Calu3 (cell line): ENCODE data around the gene SORT1. TPM values are rescaled to one million over a fixed set of nuclear protein-coding genes. Genes with fewer than 3 reads are reported as not detected.

ENCODE experiments used
- BruUV-seq: library from RNA; stranded (reverse); fragments of 400-500 nt; replicated peaks from 2 replicates; lab custom pipeline; 2021; lab: Mats Ljungman, UMichigan
- CTCF ChIA-PET: fragments of 300-600 bp; sonication (Branson Sonifier 250); formaldehyde crosslinking; loops from one replicate; lab custom pipeline; 2022; ENCODE audit warnings: antibody characterized with exemption; lab: Charles Lee
- DNase-seq: peaks from one replicate; pipeline ENCODE4 v3.0.0; 2022
- H3K27ac Mint-ChIP-seq: one replicate; pipeline ENCODE4 v1.8.0; 2022; ENCODE audit warnings: mixed read lengths; ENCODE audit not compliant: unreplicated experiment
- H3K27me3 Mint-ChIP-seq: one replicate; pipeline ENCODE4 v1.8.0; 2022; ENCODE audit warnings: mixed read lengths; ENCODE audit not compliant: unreplicated experiment
- H3K36me3 Mint-ChIP-seq: one replicate; pipeline ENCODE4 v1.8.0; 2022; ENCODE audit warnings: mild to moderate bottlenecking, moderate library complexity, mixed read lengths; ENCODE audit not compliant: insufficient read depth, unreplicated experiment
- H3K4me1 Mint-ChIP-seq: one replicate; pipeline ENCODE4 v1.8.0; 2022; ENCODE audit warnings: mild to moderate bottlenecking, low read depth, mixed read lengths; ENCODE audit not compliant: unreplicated experiment
- H3K4me3 Mint-ChIP-seq: one replicate; pipeline ENCODE4 v1.8.0; 2022; ENCODE audit warnings: mild to moderate bottlenecking, low read depth, moderate library complexity, mixed read lengths; ENCODE audit not compliant: unreplicated experiment
- H3K9me3 Mint-ChIP-seq: one replicate; pipeline ENCODE4 v1.8.0; 2022; ENCODE audit warnings: low read depth, mixed read lengths; ENCODE audit not compliant: unreplicated experiment
- intact Hi-C: fragments of 100-400 bp; cut with micrococcal nuclease; formaldehyde crosslinking; loops from one replicate; pipeline ENCODE4 v1.10.0; 2022; ENCODE audit not compliant: unreplicated experiment
- total RNA-seq: library from RNA; stranded (reverse); gene quantifications from 2 replicates; pipeline ENCODE4 v1.2.3, GENCODE V29; 2022
- TF ChIP-seq, protein P1 (sequence below): fragments of 200-600 bp; IDR thresholded peaks from one replicate; pipeline ENCODE4 v1.8.0; 2022; ENCODE audit warnings: antibody characterized with exemption; ENCODE audit not compliant: unreplicated experiment

Gene SORT1
- total RNA-seq, 1 experiment from 2014 or later = 68.2 TPM

DNA sequence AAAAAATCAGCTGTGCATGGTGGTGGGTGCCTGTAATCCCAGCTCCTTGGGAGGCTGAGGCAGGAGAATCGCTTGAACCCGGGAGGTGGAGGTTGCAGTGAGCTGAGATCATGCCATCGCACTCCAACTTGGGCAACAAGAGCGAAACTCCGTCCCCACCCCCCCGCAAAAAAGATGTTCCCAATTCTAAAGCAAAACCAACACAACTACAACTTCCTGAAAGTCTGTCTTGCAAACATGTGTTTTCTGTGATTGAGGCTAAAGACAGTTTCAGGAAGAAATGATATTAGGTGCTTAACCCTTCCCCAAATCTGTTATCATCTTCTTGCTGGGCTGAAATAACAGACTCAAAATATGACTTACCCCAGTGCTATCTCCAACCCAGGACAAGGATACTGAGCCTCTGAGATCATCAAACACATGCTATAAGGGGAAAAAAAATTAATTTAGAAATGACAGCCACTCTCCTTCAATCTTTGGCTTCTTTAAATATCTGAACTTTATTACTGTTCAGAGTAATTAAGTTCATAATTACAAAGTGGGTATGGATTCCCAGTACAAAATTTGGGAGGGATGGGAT, 28.5 kb downstream of the SORT1 start:
- Mint-ChIP-seq H3K27ac (no peak overlapping the region), H3K27me3 (no peaks in the 10 kb centered on the region), H3K4me1 (peaks cover 9% of the 10 kb centered on the region), H3K9me3 (no peaks in the 10 kb centered on the region), H3K36me3 (no peaks in the 10 kb centered on the region), H3K4me3 (no peak overlapping the region)
- no TSS peak for BruUV-seq
- TF ChIP-seq, protein P1, sequence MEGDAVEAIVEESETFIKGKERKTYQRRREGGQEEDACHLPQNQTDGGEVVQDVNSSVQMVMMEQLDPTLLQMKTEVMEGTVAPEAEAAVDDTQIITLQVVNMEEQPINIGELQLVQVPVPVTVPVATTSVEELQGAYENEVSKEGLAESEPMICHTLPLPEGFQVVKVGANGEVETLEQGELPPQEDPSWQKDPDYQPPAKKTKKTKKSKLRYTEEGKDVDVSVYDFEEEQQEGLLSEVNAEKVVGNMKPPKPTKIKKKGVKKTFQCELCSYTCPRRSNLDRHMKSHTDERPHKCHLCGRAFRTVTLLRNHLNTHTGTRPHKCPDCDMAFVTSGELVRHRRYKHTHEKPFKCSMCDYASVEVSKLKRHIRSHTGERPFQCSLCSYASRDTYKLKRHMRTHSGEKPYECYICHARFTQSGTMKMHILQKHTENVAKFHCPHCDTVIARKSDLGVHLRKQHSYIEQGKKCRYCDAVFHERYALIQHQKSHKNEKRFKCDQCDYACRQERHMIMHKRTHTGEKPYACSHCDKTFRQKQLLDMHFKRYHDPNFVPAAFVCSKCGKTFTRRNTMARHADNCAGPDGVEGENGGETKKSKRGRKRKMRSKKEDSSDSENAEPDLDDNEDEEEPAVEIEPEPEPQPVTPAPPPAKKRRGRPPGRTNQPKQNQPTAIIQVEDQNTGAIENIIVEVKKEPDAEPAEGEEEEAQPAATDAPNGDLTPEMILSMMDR = no peak
- no peak for DNase-seq
- CTCF ChIA-PET = no interaction called here
- intact Hi-C loops = no loop called here

DNA sequence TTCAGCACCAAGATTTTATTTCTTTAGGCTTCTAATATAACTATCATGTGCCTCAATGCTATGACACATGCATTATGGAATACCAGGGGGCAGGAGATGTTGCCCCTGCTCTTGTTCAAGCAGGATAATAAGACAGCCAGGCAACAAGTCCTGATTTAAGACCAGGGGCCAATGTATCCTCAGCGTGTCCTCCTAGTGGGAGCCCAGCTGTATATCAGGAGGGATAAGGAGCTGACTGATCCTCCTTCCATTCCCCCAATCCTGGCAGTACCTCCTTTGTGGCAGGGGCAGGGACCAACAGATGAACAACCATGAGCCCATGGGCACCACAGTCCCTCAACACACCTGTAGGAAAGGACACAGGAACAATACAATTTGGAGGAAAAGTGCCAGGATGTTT, 29.3 kb downstream of the SORT1 start:
- TF ChIP-seq, protein P1 = no peak
- no peak for DNase-seq
- Mint-ChIP-seq H3K9me3 (no peaks in the 10 kb centered on the region), H3K27ac (no peak overlapping the region), H3K27me3 (no peaks in the 10 kb centered on the region), H3K36me3 (no peaks in the 10 kb centered on the region), H3K4me1 (peaks cover 9% of the 10 kb centered on the region), H3K4me3 (no peak overlapping the region)
- intact Hi-C loops = no loop called here
- CTCF ChIA-PET = no interaction called here
- no TSS peak for BruUV-seq

DNA sequence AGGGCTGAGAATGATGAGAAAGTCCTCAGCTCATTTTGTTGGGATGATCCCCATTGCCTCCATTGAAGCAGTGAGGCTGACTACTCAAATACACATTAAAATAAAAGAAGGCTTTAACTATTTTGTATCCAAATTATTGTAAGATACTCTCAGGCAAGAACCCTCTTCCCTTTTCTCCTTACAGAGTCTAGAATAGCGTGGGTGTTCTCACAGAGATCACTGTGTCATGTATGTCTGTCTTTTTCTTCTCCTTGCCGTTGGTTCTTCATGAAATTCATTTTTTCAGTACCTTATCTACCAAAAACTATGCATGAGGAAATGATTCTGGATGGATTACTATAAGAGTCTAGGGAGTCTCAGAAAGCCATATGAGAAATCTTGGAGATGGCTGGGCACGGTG, 30.1 kb downstream of the SORT1 start:
- no peak overlapping the region for H3K27ac Mint-ChIP-seq
- no peaks in the 10 kb centered on the region for H3K9me3 Mint-ChIP-seq
- TF ChIP-seq, protein P1 = no peak
- H3K4me1 Mint-ChIP-seq = peaks cover 9% of the 10 kb centered on the region
- H3K36me3 Mint-ChIP-seq = no peaks in the 10 kb centered on the region
- CTCF ChIA-PET = no interaction called here
- no TSS peak for BruUV-seq
- intact Hi-C loops = no loop called here
- DNase-seq = no peak
- no peak overlapping the region for H3K4me3 Mint-ChIP-seq
- no peaks in the 10 kb centered on the region for H3K27me3 Mint-ChIP-seq

DNA sequence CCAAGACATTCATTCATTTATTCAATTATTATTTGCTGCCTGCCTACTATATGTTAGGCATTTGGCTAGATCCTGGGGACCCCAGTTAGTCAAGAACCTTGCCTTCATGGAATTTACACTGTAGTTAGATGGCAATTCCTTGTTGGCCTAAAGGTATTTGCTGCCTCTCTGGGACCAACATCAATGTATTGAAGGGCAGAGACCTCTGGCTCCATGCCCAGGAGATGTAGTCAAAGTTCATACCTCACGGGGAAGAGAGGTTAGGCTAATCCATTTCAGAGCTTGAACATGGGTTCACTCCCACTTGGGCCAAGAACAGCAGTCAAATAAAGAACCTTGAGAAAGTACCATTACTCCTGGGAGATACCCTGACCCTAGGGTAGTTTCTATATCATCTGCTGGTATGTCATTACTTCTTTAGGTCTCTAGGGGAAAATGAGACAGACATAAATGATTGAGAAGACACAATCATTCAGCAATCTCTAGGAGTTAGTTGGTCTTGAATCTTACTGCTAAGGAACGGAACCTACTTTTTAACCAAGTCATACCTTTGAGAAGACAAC, 32.0 kb downstream of the SORT1 start:
- peaks cover 1% of the 10 kb centered on the region for H3K4me1 Mint-ChIP-seq
- no peak overlapping the region for H3K27ac Mint-ChIP-seq
- H3K36me3 Mint-ChIP-seq = no peaks in the 10 kb centered on the region
- CTCF ChIA-PET = no interaction called here
- no peak overlapping the region for H3K4me3 Mint-ChIP-seq
- TF ChIP-seq, protein P1 = no peak
- no TSS peak for BruUV-seq
- no peaks in the 10 kb centered on the region for H3K27me3 Mint-ChIP-seq
- intact Hi-C loops = no loop called here
- no peak for DNase-seq
- H3K9me3 Mint-ChIP-seq = no peaks in the 10 kb centered on the region
